ENCODE results near the gene SORCS2. TPM values are rescaled to one million over a fixed set of nuclear protein-coding genes. Genes with fewer than 3 reads are reported as not detected.

SORCS2 gene
- total RNA-seq, 1 donor from 2014 or later, result not detected

GRCh38 chr4:7244751-7245320, 52.5 kb downstream of the SORCS2 start:
- Mint-ChIP-seq H3K4me1 (no peaks in the 10 kb centered on the region), H3K27me3 (peaks cover 5% of the 10 kb centered on the region), H3K4me3 (no peak overlapping the region), H3K27ac (no peak overlapping the region), H3K36me3 (ENCODE audit: low read depth) (no peaks in the 10 kb centered on the region), H3K9me3 (peaks cover 4% of the 10 kb centered on the region)
- POLR2A ChIA-PET, result no interaction called here
- no peak for TF ChIP-seq CTCF (IDR thresholded peaks at IDR 0.05)
- intact Hi-C loops (cut with micrococcal nuclease), result no loop called here
- no peak for ATAC-seq (ENCODE audit: low read depth)
- CTCF ChIA-PET, result no interaction called here
- no peak for DNase-seq

GRCh38 chr4:7247521-7247920, 55.2 kb downstream of the SORCS2 start:
- ATAC-seq (ENCODE audit: low read depth) (no peak), DNase-seq (no peak)
- intact Hi-C loops (cut with micrococcal nuclease), result no loop called here
- Mint-ChIP-seq H3K4me3 (no peak overlapping the region), H3K27me3 (peaks cover 9% of the 10 kb centered on the region), H3K9me3 (peaks cover 4% of the 10 kb centered on the region), H3K4me1 (no peaks in the 10 kb centered on the region), H3K27ac (no peak overlapping the region), H3K36me3 (ENCODE audit: low read depth) (no peaks in the 10 kb centered on the region)
- TF ChIP-seq CTCF (IDR thresholded peaks at IDR 0.05), result no peak
- POLR2A ChIA-PET, result no interaction called here
- CTCF ChIA-PET, result no interaction called here

GRCh38 chr4:7247946-7248345, 55.6 kb downstream of the SORCS2 start:
- peaks cover 9% of the 10 kb centered on the region for H3K27me3 Mint-ChIP-seq
- intact Hi-C loops (cut with micrococcal nuclease), result no loop called here
- ChIA-PET POLR2A (no interaction called here), CTCF (no interaction called here)
- no peak overlapping the region for H3K27ac Mint-ChIP-seq
- H3K4me1 Mint-ChIP-seq, result no peaks in the 10 kb centered on the region
- H3K9me3 Mint-ChIP-seq, result peaks cover 4% of the 10 kb centered on the region
- H3K36me3 Mint-ChIP-seq (ENCODE audit: low read depth), result no peaks in the 10 kb centered on the region
- no peak overlapping the region for H3K4me3 Mint-ChIP-seq
- DNase-seq (no peak), ATAC-seq (ENCODE audit: low read depth) (no peak)
- no peak for TF ChIP-seq CTCF (IDR thresholded peaks at IDR 0.05)

- no peaks in the 10 kb centered on the region for H3K4me1 Mint-ChIP-seq
- no peak overlapping the region for H3K27ac Mint-ChIP-seq
- no peak overlapping the region for H3K4me3 Mint-ChIP-seq
- peaks cover 11% of the 10 kb centered on the region for H3K27me3 Mint-ChIP-seq
- ChIA-PET CTCF (no interaction called here), POLR2A (no interaction called here)
- intact Hi-C loops (cut with micrococcal nuclease), result no loop called here
- no peak for TF ChIP-seq CTCF (IDR thresholded peaks at IDR 0.05)
- ATAC-seq (ENCODE audit: low read depth) (no peak), DNase-seq (no peak)
- no peaks in the 10 kb centered on the region for H3K36me3 Mint-ChIP-seq (ENCODE audit: low read depth)
- H3K9me3 Mint-ChIP-seq, result peaks cover 4% of the 10 kb centered on the region
These were observed 56.5 kb downstream of the SORCS2 start for GRCh38 chr4:7248857-7249256.

- Mint-ChIP-seq H3K27ac (no peak overlapping the region), H3K36me3 (ENCODE audit: low read depth) (no peaks in the 10 kb centered on the region), H3K9me3 (peaks cover 4% of the 10 kb centered on the region), H3K4me3 (no peak overlapping the region), H3K27me3 (peaks cover 12% of the 10 kb centered on the region), H3K4me1 (peaks cover 5% of the 10 kb centered on the region)
- POLR2A ChIA-PET, result no interaction called here
- CTCF ChIA-PET, result no interaction called here
- TF ChIP-seq CTCF (IDR thresholded peaks at IDR 0.05), result no peak
- no peak for DNase-seq
- no peak for ATAC-seq (ENCODE audit: low read depth)
- intact Hi-C loops (cut with micrococcal nuclease), result no loop called here
These were observed 59.0 kb downstream of the SORCS2 start for GRCh38 chr4:7251321-7251720.

Data from activated B cell treated with CpG ODN at 0.5 μM for 24 hours (primary cell).